HG03280 (cell line): Measurements from ENCODE around the gene ATP5ME.

Experiments used
- ATAC-seq: cut with Tn5 transposase; IDR thresholded peaks from one replicate; pipeline ENCODE4 v1.9.1; 2021; ENCODE audit warnings: mild to moderate bottlenecking, moderate library complexity; ENCODE audit not compliant: unreplicated experiment

The ATP5ME gene

GRCh38 chr4:623914-624566 lies 50.0 kb downstream of the ATP5ME start:
- no peak for ATAC-seq

GRCh38 chr4:622996-623913 lies 50.8 kb downstream of the ATP5ME start:
- ATAC-seq, result no peak
